MCF 10A (cell line): Measurements from ENCODE around the gene PLOD2. TPM values are rescaled to one million over a fixed set of nuclear protein-coding genes. Genes with fewer than 3 reads are reported as not detected.

Experiments used
- BruUV-seq: library from RNA; stranded (reverse); fragments of 400-500 nt; replicated peaks from 2 replicates; lab custom pipeline; 2021; lab: Mats Ljungman, UMichigan
- CTCF ChIA-PET: fragments of 300-600 bp; sonication (Branson Sonifier 250); formaldehyde crosslinking; extraction: SDS; loops from one replicate; lab custom pipeline; 2021; ENCODE audit warnings: antibody characterized with exemption, inconsistent platforms; lab: Yijun Ruan, JAX
- POLR2A ChIA-PET: fragments of 300-600, 350-650 bp; sonication (Branson Sonifier 250); formaldehyde crosslinking; extraction: SDS; loops from one replicate; lab custom pipeline; 2020; ENCODE audit warnings: antibody characterized with exemption, inconsistent platforms; lab: Yijun Ruan, JAX
- DNase-seq: peaks from one replicate; pipeline ENCODE4 v3.0.0-alpha.2; 2018; ENCODE audit not compliant: unreplicated experiment
- H3K27ac Mint-ChIP-seq: one replicate; pipeline ENCODE4 v1.8.0; 2022; ENCODE audit warnings: mild to moderate bottlenecking, low read depth, mixed read lengths; ENCODE audit not compliant: unreplicated experiment
- H3K27me3 Mint-ChIP-seq: one replicate; pipeline ENCODE4 v1.8.0; 2022; ENCODE audit warnings: mixed read lengths; ENCODE audit not compliant: insufficient read depth, unreplicated experiment
- H3K36me3 Mint-ChIP-seq: one replicate; pipeline ENCODE4 v1.8.0; 2022; ENCODE audit warnings: mild to moderate bottlenecking, moderate library complexity, mixed read lengths; ENCODE audit not compliant: insufficient read depth, unreplicated experiment
- H3K4me1 Mint-ChIP-seq: one replicate; pipeline ENCODE4 v1.8.0; 2022; ENCODE audit warnings: mixed read lengths; ENCODE audit not compliant: insufficient read depth, unreplicated experiment
- H3K4me3 Mint-ChIP-seq: one replicate; pipeline ENCODE4 v1.8.0; 2022; ENCODE audit warnings: mild to moderate bottlenecking, moderate library complexity, mixed read lengths; ENCODE audit not compliant: unreplicated experiment
- H3K9me3 Mint-ChIP-seq: one replicate; pipeline ENCODE4 v1.8.0; 2022; ENCODE audit warnings: mixed read lengths; ENCODE audit not compliant: unreplicated experiment
- CTCF ChIP-seq: fragments of 200-600 bp; IDR thresholded peaks from one replicate; pipeline ENCODE4 v1.8.0; 2022; ENCODE audit warnings: antibody characterized with exemption, mild to moderate bottlenecking; ENCODE audit not compliant: unreplicated experiment
- intact Hi-C: fragments of 100-400 bp; cut with micrococcal nuclease; formaldehyde crosslinking; loops from 2 replicates; pipeline ENCODE4 v1.14.1; 2022
- total RNA-seq: library from RNA; stranded (reverse); gene quantifications from 2 replicates; pipeline ENCODE4 v1.2.3, GENCODE V29; 2022

Gene PLOD2
- total RNA-seq, 1 experiment from 2014 or later = 149 TPM

GRCh38 chr3:146156666-146157314 lies 4.2 kb downstream of the PLOD2 start:
- CTCF ChIA-PET = interaction anchor here (0.6 to 4.4 kb wide), 13 partner anchors 9 to 96 kb away, joined by 3 to 27 read pairs (median 3); no protein-coding TSS in a partner anchor
- intact Hi-C loops = no loop called here
- peak overlapping the region; percentile 86 for H3K4me3 Mint-ChIP-seq
- peak; percentile 42 for DNase-seq
- no peaks in the 10 kb centered on the region for H3K36me3 Mint-ChIP-seq
- no TSS peak for BruUV-seq
- TF ChIP-seq CTCF = no peak
- H3K9me3 Mint-ChIP-seq = no peaks in the 10 kb centered on the region
- H3K27me3 Mint-ChIP-seq = no peaks in the 10 kb centered on the region
- peaks cover 21% of the 10 kb centered on the region for H3K4me1 Mint-ChIP-seq
- POLR2A ChIA-PET = interaction anchor here (0.9 to 5.6 kb wide), 15 partner anchors 8 to 388 kb away, joined by 3 to 54 read pairs (median 5); partner anchors contain the start of gene PLSCR1
- H3K27ac Mint-ChIP-seq = peak overlapping the region; percentile 86

- H3K4me3 Mint-ChIP-seq = peak overlapping the region; percentile 86
- intact Hi-C loops = no loop called here
- DNase-seq = peak; percentile 47
- ChIA-PET POLR2A (interaction anchor here (0.9 to 5.6 kb wide), 11 partner anchors 7 to 78 kb away, joined by 3 to 54 read pairs (median 13); no protein-coding TSS in a partner anchor), CTCF (interaction anchor here (0.5 to 4.4 kb wide), 14 partner anchors 10 to 424 kb away, joined by 3 to 27 read pairs (median 4); no protein-coding TSS in a partner anchor)
- no TSS peak for BruUV-seq
- peaks cover 7% of the 10 kb centered on the region for H3K36me3 Mint-ChIP-seq
- H3K27ac Mint-ChIP-seq = peak overlapping the region; percentile 86
- peaks cover 21% of the 10 kb centered on the region for H3K4me1 Mint-ChIP-seq
- no peaks in the 10 kb centered on the region for H3K27me3 Mint-ChIP-seq
- H3K9me3 Mint-ChIP-seq = no peaks in the 10 kb centered on the region
- no peak for TF ChIP-seq CTCF
Measured at GRCh38 chr3:146156095-146156494, 4.9 kb downstream of the PLOD2 start.

GRCh38 chr3:146154995-146155394 lies 6.0 kb downstream of the PLOD2 start:
- DNase-seq = peak; percentile 13
- intact Hi-C loops = no loop called here
- Mint-ChIP-seq H3K27me3 (no peaks in the 10 kb centered on the region), H3K9me3 (no peaks in the 10 kb centered on the region), H3K4me1 (peaks cover 27% of the 10 kb centered on the region), H3K36me3 (peaks cover 17% of the 10 kb centered on the region), H3K27ac (peak overlapping the region; percentile 86), H3K4me3 (no peak overlapping the region)
- ChIA-PET POLR2A (interaction anchor here (1.0 to 4.4 kb wide), 5 partner anchors 9 to 77 kb away, joined by 4 to 54 read pairs (median 13); no protein-coding TSS in a partner anchor), CTCF (interaction anchor here (1.0 to 4.4 kb wide), 5 partner anchors 13 to 486 kb away, joined by 3 to 27 read pairs (median 5); no protein-coding TSS in a partner anchor)
- TF ChIP-seq CTCF = no peak
- no TSS peak for BruUV-seq

GRCh38 chr3:146154316-146154715 lies 6.7 kb downstream of the PLOD2 start:
- H3K4me1 Mint-ChIP-seq = peaks cover 32% of the 10 kb centered on the region
- no peak for DNase-seq
- peak overlapping the region; percentile 74 for H3K27ac Mint-ChIP-seq
- no peak overlapping the region for H3K4me3 Mint-ChIP-seq
- BruUV-seq = no TSS peak
- intact Hi-C loops = no loop called here
- H3K36me3 Mint-ChIP-seq = peaks cover 22% of the 10 kb centered on the region
- H3K9me3 Mint-ChIP-seq = no peaks in the 10 kb centered on the region
- H3K27me3 Mint-ChIP-seq = no peaks in the 10 kb centered on the region
- POLR2A ChIA-PET = interaction anchor here (3.5 to 4.4 kb wide), 2 partner anchors 9 to 13 kb away, joined by 20 to 54 read pairs; no protein-coding TSS in a partner anchor
- CTCF ChIA-PET = interaction anchor here (3.5 kb wide), 1 partner anchor 35 kb away, joined by 27 read pairs; no protein-coding TSS in a partner anchor
- TF ChIP-seq CTCF = no peak
